ENCODE data around the gene TEAD1. TPM values are rescaled to one million over a fixed set of nuclear protein-coding genes. Genes with fewer than 3 reads are reported as not detected.

Gene TEAD1
- polyA plus RNA-seq, 2 donors, result 10.4 to 11.2 TPM

DNA sequence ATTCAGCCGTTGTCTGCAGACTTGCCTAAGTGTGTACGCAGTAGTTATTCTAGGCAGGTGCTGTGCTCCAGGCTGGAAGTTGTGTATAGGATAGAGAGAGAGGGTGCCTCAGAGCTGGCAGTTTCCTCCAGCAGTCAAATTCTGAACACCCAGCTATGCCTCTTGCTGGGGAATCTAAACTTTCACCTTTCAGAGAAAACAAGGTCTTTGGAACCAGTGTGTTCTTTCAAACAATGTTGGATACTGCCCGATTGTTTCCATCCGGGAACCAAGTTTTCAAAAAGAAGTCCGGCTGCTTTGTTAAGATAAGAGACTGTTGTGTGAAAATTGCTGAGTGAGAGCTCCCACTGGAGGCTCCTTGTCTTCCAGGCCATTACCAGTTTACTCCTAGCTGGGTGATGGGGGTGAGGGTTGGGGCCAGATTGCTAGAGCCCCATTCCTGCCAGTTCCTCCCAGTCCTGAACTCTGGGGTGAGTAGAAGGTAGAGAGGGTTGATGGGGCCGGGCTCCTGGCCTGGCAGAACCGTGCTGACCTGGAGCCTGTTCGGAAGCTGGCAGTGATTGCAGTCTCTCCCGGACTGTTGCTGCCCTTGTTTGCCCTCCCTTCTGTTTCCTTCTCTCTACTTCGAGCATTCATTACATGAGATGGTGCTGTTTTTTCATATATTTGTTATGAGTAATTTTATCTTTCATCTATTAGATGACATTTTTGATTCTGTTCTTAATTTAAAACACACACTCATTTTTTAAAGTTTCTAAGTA, 150.2 kb downstream of the TEAD1 start:
- no peaks in the 10 kb centered on the region for H3K27me3 ChIP-seq (ENCODE audit: control insufficient read depth in 1 of 2, insufficient read depth in 2 of 2, low read length in 2 of 2)
- H3K4me3 ChIP-seq (ENCODE audit: low read depth in 1 of 2, low read length in 2 of 2), result no peak overlapping the region
- H3K9me3 ChIP-seq (ENCODE audit: control insufficient read depth in 2 of 2, insufficient read depth in 1 of 2, low read depth in 1 of 2, low read length in 1 of 2), result no peaks in the 10 kb centered on the region
- WGBS, 2 donors, result 44 to 68% methylated on average over 10 of the region's 10 CpGs
- peaks cover 0 to 2% of the 10 kb centered on the region in 2 donors for H3K4me1 ChIP-seq (ENCODE audit: control insufficient read depth in 2 of 2, insufficient read depth in 2 of 2, low read length in 1 of 2)
- no peaks in the 10 kb centered on the region for H3K36me3 ChIP-seq (ENCODE audit: control insufficient read depth in 2 of 2, insufficient read depth in 2 of 2, low read length in 1 of 2)
- peak overlapping the region in 1 of 2 donors; percentile 11 for H3K27ac ChIP-seq (ENCODE audit: low read depth in 2 of 2, low read length in 1 of 2)

DNA sequence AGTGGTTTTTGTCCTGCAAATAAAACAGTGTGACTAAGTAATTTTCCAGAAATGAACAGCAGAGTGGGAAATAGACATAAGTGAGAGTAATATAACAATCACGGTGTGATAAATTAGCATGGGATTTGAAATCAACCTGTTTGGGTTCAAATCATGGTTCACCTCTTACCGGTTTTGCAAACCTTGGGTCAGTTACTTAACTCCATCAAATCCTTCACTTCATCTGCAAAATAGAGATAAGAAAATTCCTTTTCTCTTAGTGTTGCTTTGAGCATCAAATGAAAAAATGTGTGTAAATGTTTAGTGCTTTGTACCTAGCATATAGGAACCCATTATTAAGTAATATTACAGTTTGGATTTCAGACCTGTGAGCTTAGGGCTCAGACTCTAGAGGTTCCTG, 152.2 kb downstream of the TEAD1 start:
- Histone ChIP-seq H3K9me3 (ENCODE audit: control insufficient read depth in 2 of 2, insufficient read depth in 1 of 2, low read depth in 1 of 2, low read length in 1 of 2) (no peaks in the 10 kb centered on the region), H3K4me3 (ENCODE audit: low read depth in 1 of 2, low read length in 2 of 2) (no peak overlapping the region), H3K27ac (ENCODE audit: low read depth in 2 of 2, low read length in 1 of 2) (no peak overlapping the region), H3K4me1 (ENCODE audit: control insufficient read depth in 2 of 2, insufficient read depth in 2 of 2, low read length in 1 of 2) (peaks cover 0 to 2% of the 10 kb centered on the region in 2 donors), H3K27me3 (ENCODE audit: control insufficient read depth in 1 of 2, insufficient read depth in 2 of 2, low read length in 2 of 2) (no peaks in the 10 kb centered on the region), H3K36me3 (ENCODE audit: control insufficient read depth in 2 of 2, insufficient read depth in 2 of 2, low read length in 1 of 2) (no peaks in the 10 kb centered on the region)
- WGBS, 2 donors, result 82 to 93% methylated on average over 2 of the region's 2 CpGs

DNA sequence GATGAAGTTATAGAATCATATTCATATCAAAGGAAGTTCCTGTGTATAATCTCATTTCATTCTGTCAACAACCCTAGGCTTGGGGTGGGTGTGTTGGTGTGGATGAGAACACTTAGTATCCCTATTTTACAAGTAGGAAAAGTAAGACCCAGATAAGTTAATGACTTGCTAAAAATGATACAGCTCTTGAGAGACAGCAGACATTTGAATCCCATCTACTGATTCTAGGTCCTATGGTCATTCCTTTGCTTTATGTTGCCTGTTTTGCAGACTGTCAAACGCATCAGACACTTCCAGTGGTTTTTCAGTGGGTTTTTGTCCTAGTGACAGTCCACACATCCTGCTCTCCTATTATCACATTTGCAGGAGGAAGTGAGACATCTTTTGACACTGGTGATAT, 153.1 kb downstream of the TEAD1 start:
- no peak overlapping the region for H3K4me3 ChIP-seq (ENCODE audit: low read depth in 1 of 2, low read length in 2 of 2)
- peaks cover 0 to 2% of the 10 kb centered on the region in 2 donors for H3K4me1 ChIP-seq (ENCODE audit: control insufficient read depth in 2 of 2, insufficient read depth in 2 of 2, low read length in 1 of 2)
- H3K27ac ChIP-seq (ENCODE audit: low read depth in 2 of 2, low read length in 1 of 2), result peak overlapping the region in 1 of 2 donors; percentile 57
- no peaks in the 10 kb centered on the region for H3K27me3 ChIP-seq (ENCODE audit: control insufficient read depth in 1 of 2, insufficient read depth in 2 of 2, low read length in 2 of 2)
- no peaks in the 10 kb centered on the region for H3K9me3 ChIP-seq (ENCODE audit: control insufficient read depth in 2 of 2, insufficient read depth in 1 of 2, low read depth in 1 of 2, low read length in 1 of 2)
- H3K36me3 ChIP-seq (ENCODE audit: control insufficient read depth in 2 of 2, insufficient read depth in 2 of 2, low read length in 1 of 2), result no peaks in the 10 kb centered on the region
- 55 to 69% methylated on average over 1 of the region's 1 CpG for WGBS, 2 donors

DNA sequence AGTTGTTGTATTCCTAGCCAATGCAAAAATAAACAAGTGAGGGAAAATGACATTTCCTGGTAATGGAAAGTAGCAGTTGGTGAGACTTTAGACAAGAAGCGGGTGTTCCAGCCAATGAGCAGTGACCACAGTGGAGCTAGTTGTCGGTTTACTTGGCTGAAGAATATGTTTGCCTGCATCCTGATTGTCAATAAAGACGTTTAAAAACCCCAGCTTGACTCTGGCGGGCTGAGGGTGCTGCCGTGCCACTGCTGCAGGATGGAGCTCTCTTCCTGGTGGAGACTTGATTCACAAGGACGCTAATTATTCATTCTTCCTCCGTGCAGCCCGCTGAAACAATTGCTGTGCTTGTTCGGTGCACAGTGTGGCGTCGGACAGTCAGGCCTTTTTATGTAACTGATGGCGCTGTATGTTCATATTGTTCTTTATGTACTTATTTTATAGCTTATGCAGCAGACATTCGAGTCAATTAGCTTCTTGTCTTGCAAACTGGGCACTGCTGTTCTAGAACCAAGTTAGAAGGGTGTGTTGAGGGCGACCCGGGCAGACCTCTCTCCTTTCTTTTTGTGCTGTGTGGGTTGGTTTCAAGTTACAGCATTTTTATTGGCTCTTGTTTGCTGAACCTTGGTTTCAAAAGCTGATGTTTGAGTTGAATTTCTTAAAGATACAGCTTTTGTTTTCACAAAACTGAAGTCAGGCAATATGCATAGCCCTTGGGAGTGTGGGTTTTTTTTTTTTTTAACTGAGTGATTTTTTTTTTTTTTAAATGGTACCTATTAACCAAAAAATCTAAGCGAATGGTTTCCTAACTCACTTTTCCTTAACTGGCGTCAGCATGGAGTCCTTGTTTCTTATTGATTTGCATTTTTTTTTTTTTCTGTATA, 153.9 kb downstream of the TEAD1 start:
- peaks cover 0 to 2% of the 10 kb centered on the region in 2 donors for H3K4me1 ChIP-seq (ENCODE audit: control insufficient read depth in 2 of 2, insufficient read depth in 2 of 2, low read length in 1 of 2)
- no peaks in the 10 kb centered on the region for H3K9me3 ChIP-seq (ENCODE audit: control insufficient read depth in 2 of 2, insufficient read depth in 1 of 2, low read depth in 1 of 2, low read length in 1 of 2)
- H3K36me3 ChIP-seq (ENCODE audit: control insufficient read depth in 2 of 2, insufficient read depth in 2 of 2, low read length in 1 of 2), result no peaks in the 10 kb centered on the region
- H3K4me3 ChIP-seq (ENCODE audit: low read depth in 1 of 2, low read length in 2 of 2), result peak overlapping the region; percentile 1 to 31
- WGBS, 2 donors, result 9% methylated on average over 17 of the region's 17 CpGs
- H3K27ac ChIP-seq (ENCODE audit: low read depth in 2 of 2, low read length in 1 of 2), result peak overlapping the region; percentile 57 to 74
- no peaks in the 10 kb centered on the region for H3K27me3 ChIP-seq (ENCODE audit: control insufficient read depth in 1 of 2, insufficient read depth in 2 of 2, low read length in 2 of 2)

DNA sequence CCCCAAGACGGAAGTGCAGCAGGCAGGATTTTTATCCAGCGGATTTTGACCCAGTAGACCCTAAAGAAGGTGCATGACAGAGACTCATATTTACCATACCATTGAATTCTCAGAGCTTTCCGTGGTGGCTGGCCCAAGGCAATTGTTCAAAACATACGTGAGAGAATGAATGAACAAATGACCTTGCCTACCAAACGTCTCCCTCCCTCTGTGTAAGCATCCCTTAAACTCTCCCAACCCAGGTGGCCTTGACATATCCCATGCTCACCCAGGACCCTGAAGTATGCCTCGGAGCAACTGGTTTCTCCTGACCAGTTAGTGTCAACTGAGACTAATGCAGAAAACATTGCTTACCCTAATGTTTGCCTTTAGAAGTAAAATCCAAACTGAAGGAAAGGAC, 154.9 kb downstream of the TEAD1 start:
- Histone ChIP-seq H3K9me3 (ENCODE audit: control insufficient read depth in 2 of 2, insufficient read depth in 1 of 2, low read depth in 1 of 2, low read length in 1 of 2) (no peaks in the 10 kb centered on the region), H3K4me1 (ENCODE audit: control insufficient read depth in 2 of 2, insufficient read depth in 2 of 2, low read length in 1 of 2) (peaks cover 0 to 2% of the 10 kb centered on the region in 2 donors), H3K27ac (ENCODE audit: low read depth in 2 of 2, low read length in 1 of 2) (no peak overlapping the region), H3K27me3 (ENCODE audit: control insufficient read depth in 1 of 2, insufficient read depth in 2 of 2, low read length in 2 of 2) (no peaks in the 10 kb centered on the region), H3K36me3 (ENCODE audit: control insufficient read depth in 2 of 2, insufficient read depth in 2 of 2, low read length in 1 of 2) (no peaks in the 10 kb centered on the region), H3K4me3 (ENCODE audit: low read depth in 1 of 2, low read length in 2 of 2) (no peak overlapping the region)
- 41 to 52% methylated on average over 6 of the region's 6 CpGs for WGBS, 2 donors

DNA sequence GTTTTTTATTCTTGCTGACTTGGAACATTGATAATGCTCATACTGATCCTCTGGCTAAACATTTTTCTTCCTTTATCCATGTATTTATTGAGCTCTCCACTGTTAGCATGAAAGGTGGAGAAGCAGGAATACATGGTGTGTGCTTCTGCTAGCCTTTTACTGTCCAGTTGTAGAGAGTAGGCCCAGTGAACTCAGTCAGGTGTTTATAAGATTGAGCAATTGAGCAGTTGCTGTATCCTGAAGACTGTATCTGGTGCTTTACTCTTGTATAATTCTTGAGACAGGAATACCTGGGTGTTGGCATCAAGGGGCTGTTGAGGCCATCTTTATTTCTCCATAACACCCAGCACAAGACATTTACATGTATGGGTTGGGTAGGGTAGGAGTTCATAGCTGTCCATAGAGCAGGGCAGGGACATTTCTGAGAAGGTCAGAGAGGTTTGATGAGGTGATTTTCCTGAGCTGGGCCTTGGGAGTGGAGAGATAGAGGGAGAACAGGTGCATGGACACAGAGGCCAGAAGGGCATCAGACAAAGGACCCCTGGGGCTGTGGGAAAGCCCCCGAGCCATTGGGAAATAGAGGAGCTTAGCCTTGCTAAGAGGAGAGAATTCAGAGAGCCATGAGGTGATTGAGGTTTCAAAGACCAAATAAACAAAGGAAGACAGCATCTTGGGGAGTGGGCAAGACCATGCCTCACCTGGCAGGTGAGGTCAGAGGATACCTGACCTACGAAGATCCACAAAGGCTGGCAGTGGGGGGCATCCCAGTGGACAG, 155.5 kb downstream of the TEAD1 start:
- peaks cover 0 to 2% of the 10 kb centered on the region in 2 donors for H3K4me1 ChIP-seq (ENCODE audit: control insufficient read depth in 2 of 2, insufficient read depth in 2 of 2, low read length in 1 of 2)
- 86 to 87% methylated on average over 2 of the region's 2 CpGs for WGBS, 2 donors

DNA sequence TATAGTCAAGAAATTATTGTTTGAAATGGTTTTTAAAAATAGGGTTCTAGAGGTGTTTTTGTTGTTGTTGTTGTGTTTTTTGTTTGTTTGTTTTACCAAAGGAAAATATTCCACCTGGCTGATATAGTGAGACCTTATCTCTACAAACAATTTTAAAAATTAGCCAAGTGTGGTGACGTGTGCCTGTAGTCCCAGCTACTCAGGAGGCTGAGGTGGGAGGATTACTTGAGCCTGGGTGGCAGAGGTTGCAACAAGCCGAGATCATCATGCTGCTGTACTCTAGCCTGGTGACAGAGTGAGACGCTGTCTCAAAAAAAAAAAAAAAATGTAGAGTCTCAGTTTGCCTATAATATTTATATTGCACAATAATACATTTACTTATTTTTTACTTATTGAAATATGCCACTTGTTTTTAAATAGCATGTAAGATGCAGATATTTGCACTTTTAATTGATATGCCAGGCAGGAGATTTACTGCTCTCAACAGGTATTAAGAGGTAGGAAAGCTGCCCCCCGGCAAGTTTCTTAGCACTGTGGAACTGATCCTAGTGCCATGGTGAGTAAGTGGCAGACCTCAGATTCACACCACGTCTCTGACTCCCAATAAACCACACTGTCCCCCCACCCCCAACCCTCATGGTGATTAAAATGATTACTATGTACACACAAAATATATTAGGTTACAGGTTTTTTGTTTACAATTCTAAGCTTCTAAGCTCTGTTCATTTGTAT, 157.4 kb downstream of the TEAD1 start:
- Histone ChIP-seq H3K4me3 (ENCODE audit: low read depth in 1 of 2, low read length in 2 of 2) (no peak overlapping the region), H3K27me3 (ENCODE audit: control insufficient read depth in 1 of 2, insufficient read depth in 2 of 2, low read length in 2 of 2) (no peaks in the 10 kb centered on the region), H3K9me3 (ENCODE audit: control insufficient read depth in 2 of 2, insufficient read depth in 1 of 2, low read depth in 1 of 2, low read length in 1 of 2) (no peaks in the 10 kb centered on the region), H3K27ac (ENCODE audit: low read depth in 2 of 2, low read length in 1 of 2) (no peak overlapping the region), H3K4me1 (ENCODE audit: control insufficient read depth in 2 of 2, insufficient read depth in 2 of 2, low read length in 1 of 2) (peaks cover 0 to 2% of the 10 kb centered on the region in 2 donors), H3K36me3 (ENCODE audit: control insufficient read depth in 2 of 2, insufficient read depth in 2 of 2, low read length in 1 of 2) (no peaks in the 10 kb centered on the region)
- 54 to 64% methylated on average over 5 of the region's 5 CpGs for WGBS, 2 donors

More for the DNA sequence above, 155.5 kb downstream of the TEAD1 start:
- no peak overlapping the region for H3K27ac ChIP-seq (ENCODE audit: low read depth in 2 of 2, low read length in 1 of 2)
- no peaks in the 10 kb centered on the region for H3K9me3 ChIP-seq (ENCODE audit: control insufficient read depth in 2 of 2, insufficient read depth in 1 of 2, low read depth in 1 of 2, low read length in 1 of 2)
- no peaks in the 10 kb centered on the region for H3K27me3 ChIP-seq (ENCODE audit: control insufficient read depth in 1 of 2, insufficient read depth in 2 of 2, low read length in 2 of 2)
- H3K4me3 ChIP-seq (ENCODE audit: low read depth in 1 of 2, low read length in 2 of 2), result no peak overlapping the region
- H3K36me3 ChIP-seq (ENCODE audit: control insufficient read depth in 2 of 2, insufficient read depth in 2 of 2, low read length in 1 of 2), result no peaks in the 10 kb centered on the region

DNA sequence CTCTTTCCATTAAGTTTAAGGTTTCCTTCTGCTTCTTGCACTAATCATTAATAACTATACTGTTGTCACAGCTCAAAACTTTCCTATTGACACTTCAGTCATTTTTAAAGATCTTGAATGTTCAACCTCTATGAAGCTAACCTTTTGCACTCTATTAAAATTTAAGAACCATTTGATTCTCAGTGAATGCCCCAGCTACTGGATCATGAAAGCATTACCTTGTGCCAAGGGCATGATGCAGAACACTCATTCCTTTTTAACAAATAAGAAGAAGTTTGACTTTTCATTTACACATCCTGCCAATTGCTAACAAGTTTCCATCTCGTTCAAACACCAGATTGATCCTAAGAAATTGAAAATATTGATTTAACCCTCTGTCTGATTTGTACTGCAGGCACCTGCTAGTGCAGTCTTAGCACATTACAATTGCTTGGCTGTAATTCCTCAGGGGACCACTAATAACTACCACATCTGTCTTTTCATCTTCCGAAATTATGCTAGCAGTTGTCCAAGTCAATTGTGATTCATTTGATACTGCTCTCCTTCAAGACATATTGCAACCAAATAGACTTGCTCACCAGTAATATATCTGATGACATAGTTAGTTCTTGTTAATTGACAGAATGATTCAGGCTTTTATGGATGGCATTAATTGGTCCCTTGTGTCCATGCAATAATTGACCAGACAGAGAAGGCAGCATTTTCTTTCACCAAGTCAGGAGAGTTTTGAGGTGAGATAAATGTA, 158.4 kb downstream of the TEAD1 start:
- Histone ChIP-seq H3K27me3 (ENCODE audit: control insufficient read depth in 1 of 2, insufficient read depth in 2 of 2, low read length in 2 of 2) (no peaks in the 10 kb centered on the region), H3K36me3 (ENCODE audit: control insufficient read depth in 2 of 2, insufficient read depth in 2 of 2, low read length in 1 of 2) (no peaks in the 10 kb centered on the region), H3K4me1 (ENCODE audit: control insufficient read depth in 2 of 2, insufficient read depth in 2 of 2, low read length in 1 of 2) (peaks cover 0 to 2% of the 10 kb centered on the region in 2 donors), H3K9me3 (ENCODE audit: control insufficient read depth in 2 of 2, insufficient read depth in 1 of 2, low read depth in 1 of 2, low read length in 1 of 2) (no peaks in the 10 kb centered on the region), H3K4me3 (ENCODE audit: low read depth in 1 of 2, low read length in 2 of 2) (no peak overlapping the region), H3K27ac (ENCODE audit: low read depth in 2 of 2, low read length in 1 of 2) (no peak overlapping the region)
- WGBS, 2 donors, result 49 to 51% methylated on average over 2 of the region's 2 CpGs

Data from esophagus (tissue), 2 donors.